Measurements from ENCODE around the gene ADAMTS8. TPM values are rescaled to one million over a fixed set of nuclear protein-coding genes. Genes with fewer than 3 reads are reported as not detected.
"Not testable (repeated sequence)": the region's sequence is repeated elsewhere in the genome, so short reads cannot be mapped to it uniquely, and the experiment has no call there.

ADAMTS8 gene
- polyA plus RNA-seq, 1 donor = 2.9 TPM

DNA sequence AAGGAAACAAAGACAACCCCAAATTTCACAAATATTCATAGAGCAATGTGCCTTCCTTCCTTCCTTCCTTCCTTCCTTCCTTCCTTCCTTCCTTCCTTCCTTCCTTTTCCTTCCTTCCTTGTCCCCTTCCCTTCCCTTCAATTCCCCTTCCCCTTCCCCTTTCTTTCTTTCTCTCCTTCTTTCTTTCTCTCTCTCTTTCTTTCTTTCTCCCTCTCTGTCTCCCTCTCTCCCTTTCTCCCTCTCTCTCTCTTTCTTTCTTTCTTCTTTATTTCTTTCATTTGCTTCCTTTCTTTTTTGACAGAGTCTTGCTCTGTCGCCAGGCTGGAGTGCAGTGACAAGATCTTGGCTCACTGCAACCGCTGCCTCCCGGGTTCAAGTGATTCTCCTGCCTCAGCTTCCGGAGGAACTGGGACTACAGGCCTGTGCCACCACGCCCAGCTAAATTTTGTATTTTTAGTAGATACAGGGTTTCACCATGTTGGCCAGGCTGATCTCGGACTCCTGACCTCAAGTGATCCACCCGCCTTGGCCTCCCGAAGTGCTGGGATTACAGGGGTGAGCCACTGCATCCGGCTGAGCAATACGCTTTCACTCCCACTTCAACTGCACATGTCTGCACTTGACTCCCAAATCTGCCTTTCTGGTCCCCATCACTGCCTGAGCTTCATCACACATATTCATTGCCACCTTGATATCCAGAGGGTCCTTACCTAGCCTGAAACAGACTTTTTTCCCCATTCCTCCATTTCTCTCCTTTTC, 10.2 kb upstream of the ADAMTS8 start:
- not testable (repeated sequence) for H3K36me3 ChIP-seq (ENCODE audit: control insufficient read depth, insufficient read depth, low read length); H3K4me3 ChIP-seq (ENCODE audit: low read length); DNase-seq; H3K27ac ChIP-seq (ENCODE audit: low read length); H3K27me3 ChIP-seq (ENCODE audit: control insufficient read depth, insufficient read depth, low read length); H3K9me3 ChIP-seq (ENCODE audit: control insufficient read depth, low read depth, low read length); H3K4me1 ChIP-seq (ENCODE audit: control insufficient read depth, insufficient read depth, low read length)
- 100% methylated on average over 1 of the region's 10 CpGs for WGBS (ENCODE audit: insufficient coverage, low lambda C conversion rate)

- no CpG with 5 or more reads among the region's 7 CpGs for WGBS (ENCODE audit: insufficient coverage, low lambda C conversion rate)
- H3K27ac ChIP-seq (ENCODE audit: low read length) = no peak overlapping the region
- no peak for DNase-seq
- H3K4me3 ChIP-seq (ENCODE audit: low read length) = no peak overlapping the region
- H3K36me3 ChIP-seq (ENCODE audit: control insufficient read depth, insufficient read depth, low read length) = no peaks in the 10 kb centered on the region
- H3K4me1 ChIP-seq (ENCODE audit: control insufficient read depth, insufficient read depth, low read length) = no peaks in the 10 kb centered on the region
- no peaks in the 10 kb centered on the region for H3K9me3 ChIP-seq (ENCODE audit: control insufficient read depth, low read depth, low read length)
- no peaks in the 10 kb centered on the region for H3K27me3 ChIP-seq (ENCODE audit: control insufficient read depth, insufficient read depth, low read length)
Measured at GRCh38 chr11:130437848-130438247, 9.4 kb upstream of the ADAMTS8 start.

DNA sequence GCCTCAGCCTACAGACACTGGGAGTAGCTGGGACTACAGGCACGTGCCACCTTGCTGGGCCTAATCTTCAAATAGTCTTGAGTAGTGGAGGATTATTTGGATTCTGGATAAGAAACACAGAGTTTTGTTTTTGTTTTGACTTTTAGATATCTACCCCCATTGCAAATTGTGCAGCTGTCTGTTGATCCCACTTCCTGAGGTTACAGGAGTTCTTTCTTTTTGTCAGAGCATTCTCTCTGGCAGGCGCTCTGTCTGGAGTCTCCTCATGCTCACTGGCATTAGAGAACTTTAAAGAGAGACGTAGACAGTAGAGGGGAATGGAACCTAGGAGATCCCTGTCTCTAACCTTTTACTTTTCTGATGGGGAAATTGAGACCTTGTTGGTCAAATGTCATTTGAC, 7.8 kb upstream of the ADAMTS8 start:
- Histone ChIP-seq H3K4me3 (ENCODE audit: low read length) (no peak overlapping the region), H3K4me1 (ENCODE audit: control insufficient read depth, insufficient read depth, low read length) (no peaks in the 10 kb centered on the region), H3K9me3 (ENCODE audit: control insufficient read depth, low read depth, low read length) (no peaks in the 10 kb centered on the region), H3K27ac (ENCODE audit: low read length) (no peak overlapping the region), H3K36me3 (ENCODE audit: control insufficient read depth, insufficient read depth, low read length) (no peaks in the 10 kb centered on the region), H3K27me3 (ENCODE audit: control insufficient read depth, insufficient read depth, low read length) (peaks cover 4% of the 10 kb centered on the region)
- no peak for DNase-seq
- WGBS (ENCODE audit: insufficient coverage, low lambda C conversion rate) = no CpG with 5 or more reads among the region's 3 CpGs

DNA sequence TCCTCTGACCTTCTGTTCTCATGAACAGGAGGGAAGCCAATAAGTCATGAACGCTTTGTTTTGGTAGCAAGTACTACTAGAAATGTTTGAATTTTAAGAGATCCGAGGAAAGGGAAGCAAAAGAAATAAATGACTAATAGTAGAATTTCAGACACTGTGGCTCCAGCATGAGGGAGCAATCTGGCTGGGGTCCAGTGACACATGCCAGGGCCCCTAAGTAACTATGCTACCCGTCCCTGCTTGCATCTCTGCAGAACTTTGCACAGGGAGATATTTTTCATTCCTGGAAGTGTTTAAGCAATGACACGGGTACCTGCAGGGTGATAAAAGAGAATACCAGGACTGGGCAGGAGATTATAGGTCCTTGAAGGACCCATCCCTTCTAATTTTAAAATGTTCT, 7.3 kb upstream of the ADAMTS8 start:
- Histone ChIP-seq H3K27me3 (ENCODE audit: control insufficient read depth, insufficient read depth, low read length) (peaks cover 4% of the 10 kb centered on the region), H3K9me3 (ENCODE audit: control insufficient read depth, low read depth, low read length) (no peaks in the 10 kb centered on the region), H3K36me3 (ENCODE audit: control insufficient read depth, insufficient read depth, low read length) (no peaks in the 10 kb centered on the region), H3K4me3 (ENCODE audit: low read length) (no peak overlapping the region), H3K27ac (ENCODE audit: low read length) (no peak overlapping the region), H3K4me1 (ENCODE audit: control insufficient read depth, insufficient read depth, low read length) (no peaks in the 10 kb centered on the region)
- DNase-seq = no peak
- no CpG with 5 or more reads among the region's 4 CpGs for WGBS (ENCODE audit: insufficient coverage, low lambda C conversion rate)

GRCh38 chr11:130434521-130435223, 6.3 kb upstream of the ADAMTS8 start:
- no peaks in the 10 kb centered on the region for H3K4me1 ChIP-seq (ENCODE audit: control insufficient read depth, insufficient read depth, low read length)
- no peaks in the 10 kb centered on the region for H3K9me3 ChIP-seq (ENCODE audit: control insufficient read depth, low read depth, low read length)
- DNase-seq = peak; percentile 74 to 81
- H3K4me3 ChIP-seq (ENCODE audit: low read length) = peak overlapping the region; percentile 63
- H3K27me3 ChIP-seq (ENCODE audit: control insufficient read depth, insufficient read depth, low read length) = peaks cover 13% of the 10 kb centered on the region
- H3K27ac ChIP-seq (ENCODE audit: low read length) = no peak overlapping the region
- H3K36me3 ChIP-seq (ENCODE audit: control insufficient read depth, insufficient read depth, low read length) = no peaks in the 10 kb centered on the region
- WGBS (ENCODE audit: insufficient coverage, low lambda C conversion rate) = 7% methylated on average over 3 of the region's 20 CpGs

GRCh38 chr11:130433357-130433756, 4.9 kb upstream of the ADAMTS8 start:
- H3K27ac ChIP-seq (ENCODE audit: low read length) = no peak overlapping the region

GRCh38 chr11:130431801-130432200, 3.4 kb upstream of the ADAMTS8 start:
- no peaks in the 10 kb centered on the region for H3K36me3 ChIP-seq (ENCODE audit: control insufficient read depth, insufficient read depth, low read length)
- no peak overlapping the region for H3K27ac ChIP-seq (ENCODE audit: low read length)
- no peak for DNase-seq
- peaks cover 37% of the 10 kb centered on the region for H3K27me3 ChIP-seq (ENCODE audit: control insufficient read depth, insufficient read depth, low read length)
- 100% methylated on average over 1 of the region's 3 CpGs for WGBS (ENCODE audit: insufficient coverage, low lambda C conversion rate)
- H3K4me3 ChIP-seq (ENCODE audit: low read length) = no peak overlapping the region
- no peaks in the 10 kb centered on the region for H3K9me3 ChIP-seq (ENCODE audit: control insufficient read depth, low read depth, low read length)
- H3K4me1 ChIP-seq (ENCODE audit: control insufficient read depth, insufficient read depth, low read length) = peaks cover 4% of the 10 kb centered on the region

More at GRCh38 chr11:130433357-130433756, 4.9 kb upstream of the ADAMTS8 start:
- WGBS (ENCODE audit: insufficient coverage, low lambda C conversion rate) = 40% methylated on average over 1 of the region's 4 CpGs
- H3K9me3 ChIP-seq (ENCODE audit: control insufficient read depth, low read depth, low read length) = no peaks in the 10 kb centered on the region
- no peak overlapping the region for H3K4me3 ChIP-seq (ENCODE audit: low read length)
- no peak for DNase-seq
- peaks cover 26% of the 10 kb centered on the region for H3K27me3 ChIP-seq (ENCODE audit: control insufficient read depth, insufficient read depth, low read length)
- no peaks in the 10 kb centered on the region for H3K36me3 ChIP-seq (ENCODE audit: control insufficient read depth, insufficient read depth, low read length)
- no peaks in the 10 kb centered on the region for H3K4me1 ChIP-seq (ENCODE audit: control insufficient read depth, insufficient read depth, low read length)

DNA sequence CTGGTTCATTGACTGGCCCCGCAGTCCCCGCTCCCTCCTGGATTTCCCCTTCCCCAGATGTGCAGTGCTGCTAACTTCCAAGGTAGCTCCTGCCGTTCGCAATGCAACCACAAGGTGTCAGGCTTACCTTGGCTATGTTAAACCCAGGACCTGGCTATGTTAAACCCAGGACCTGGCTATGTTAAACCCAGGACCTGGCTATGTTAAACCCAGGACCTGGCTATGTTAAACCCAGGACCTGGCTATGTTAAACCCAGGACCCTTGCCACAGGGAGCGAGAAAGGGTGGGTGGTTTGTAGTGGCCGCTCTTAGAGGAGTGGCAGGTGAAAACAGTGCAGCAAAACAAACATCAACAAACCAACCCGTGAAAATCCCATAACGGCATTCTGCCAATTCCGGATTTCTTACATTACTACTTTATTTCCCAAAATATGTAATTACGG, 2.9 kb upstream of the ADAMTS8 start:
- peak; percentile 41 to 60 for DNase-seq

GRCh38 chr11:130429983-130430382, 1.6 kb upstream of the ADAMTS8 start:
- H3K4me1 ChIP-seq (ENCODE audit: control insufficient read depth, insufficient read depth, low read length) = peaks cover 4% of the 10 kb centered on the region
- no peak overlapping the region for H3K27ac ChIP-seq (ENCODE audit: low read length)
- no peak overlapping the region for H3K4me3 ChIP-seq (ENCODE audit: low read length)
- no CpG with 5 or more reads among the region's 3 CpGs for WGBS (ENCODE audit: insufficient coverage, low lambda C conversion rate)
- H3K36me3 ChIP-seq (ENCODE audit: control insufficient read depth, insufficient read depth, low read length) = no peaks in the 10 kb centered on the region
- peaks cover 52% of the 10 kb centered on the region for H3K27me3 ChIP-seq (ENCODE audit: control insufficient read depth, insufficient read depth, low read length)
- DNase-seq = no peak
- H3K9me3 ChIP-seq (ENCODE audit: control insufficient read depth, low read depth, low read length) = no peaks in the 10 kb centered on the region

More for the DNA sequence above, 2.9 kb upstream of the ADAMTS8 start:
- H3K4me1 ChIP-seq (ENCODE audit: control insufficient read depth, insufficient read depth, low read length) = peaks cover 4% of the 10 kb centered on the region
- H3K9me3 ChIP-seq (ENCODE audit: control insufficient read depth, low read depth, low read length) = no peaks in the 10 kb centered on the region
- peaks cover 42% of the 10 kb centered on the region for H3K27me3 ChIP-seq (ENCODE audit: control insufficient read depth, insufficient read depth, low read length)
- no peak overlapping the region for H3K4me3 ChIP-seq (ENCODE audit: low read length)
- H3K27ac ChIP-seq (ENCODE audit: low read length) = no peak overlapping the region
- H3K36me3 ChIP-seq (ENCODE audit: control insufficient read depth, insufficient read depth, low read length) = no peaks in the 10 kb centered on the region
- WGBS (ENCODE audit: insufficient coverage, low lambda C conversion rate) = 80% methylated on average over 1 of the region's 10 CpGs

- DNase-seq = no peak
- WGBS (ENCODE audit: insufficient coverage, low lambda C conversion rate) = no CpG with 5 or more reads among the region's 2 CpGs
- H3K9me3 ChIP-seq (ENCODE audit: control insufficient read depth, low read depth, low read length) = no peaks in the 10 kb centered on the region
- H3K27ac ChIP-seq (ENCODE audit: low read length) = no peak overlapping the region
- H3K4me3 ChIP-seq (ENCODE audit: low read length) = no peak overlapping the region
- H3K27me3 ChIP-seq (ENCODE audit: control insufficient read depth, insufficient read depth, low read length) = peaks cover 60% of the 10 kb centered on the region
- H3K36me3 ChIP-seq (ENCODE audit: control insufficient read depth, insufficient read depth, low read length) = no peaks in the 10 kb centered on the region
- peaks cover 4% of the 10 kb centered on the region for H3K4me1 ChIP-seq (ENCODE audit: control insufficient read depth, insufficient read depth, low read length)
Measured at GRCh38 chr11:130429120-130429681, 792 bp upstream of the ADAMTS8 start.

All from large intestine (tissue), 3 donors.